Activated naive CD8-positive, alpha-beta T cell treated with anti-CD3 and anti-CD28 coated beads for 36 hours (primary cell): Measurements from ENCODE around the gene GRIFIN. TPM values are rescaled to one million over a fixed set of nuclear protein-coding genes. Genes with fewer than 3 reads are reported as not detected.

Experiments
- DNase-seq: peaks from one replicate; pipeline ENCODE4 v3.0.0; 2021
- H3K27ac Mint-ChIP-seq: one replicate; pipeline ENCODE4 v1.8.0; 2022; ENCODE audit warnings: mild to moderate bottlenecking, moderate library complexity, mixed read lengths
- H3K27me3 Mint-ChIP-seq: one replicate; pipeline ENCODE4 v1.8.0; 2022; ENCODE audit warnings: mild to moderate bottlenecking, mixed read lengths
- H3K36me3 Mint-ChIP-seq: one replicate; pipeline ENCODE4 v1.8.0; 2021; ENCODE audit warnings: mild to moderate bottlenecking, mixed read lengths
- H3K4me1 Mint-ChIP-seq: one replicate; pipeline ENCODE4 v1.8.0; 2021; ENCODE audit warnings: mixed read lengths
- H3K4me3 Mint-ChIP-seq: one replicate; pipeline ENCODE4 v1.8.0; 2022; ENCODE audit warnings: mild to moderate bottlenecking, moderate library complexity, mixed read lengths
- H3K9me3 Mint-ChIP-seq: one replicate; pipeline ENCODE4 v1.8.0; 2022; ENCODE audit warnings: mixed read lengths
- total RNA-seq, 2 experiments: library from RNA; stranded (reverse); gene quantifications; one replicate each; pipeline ENCODE4 v1.2.3, GENCODE V29; 2021

The GRIFIN gene
- total RNA-seq, 2 experiments from 2014 or later = not detected

DNA sequence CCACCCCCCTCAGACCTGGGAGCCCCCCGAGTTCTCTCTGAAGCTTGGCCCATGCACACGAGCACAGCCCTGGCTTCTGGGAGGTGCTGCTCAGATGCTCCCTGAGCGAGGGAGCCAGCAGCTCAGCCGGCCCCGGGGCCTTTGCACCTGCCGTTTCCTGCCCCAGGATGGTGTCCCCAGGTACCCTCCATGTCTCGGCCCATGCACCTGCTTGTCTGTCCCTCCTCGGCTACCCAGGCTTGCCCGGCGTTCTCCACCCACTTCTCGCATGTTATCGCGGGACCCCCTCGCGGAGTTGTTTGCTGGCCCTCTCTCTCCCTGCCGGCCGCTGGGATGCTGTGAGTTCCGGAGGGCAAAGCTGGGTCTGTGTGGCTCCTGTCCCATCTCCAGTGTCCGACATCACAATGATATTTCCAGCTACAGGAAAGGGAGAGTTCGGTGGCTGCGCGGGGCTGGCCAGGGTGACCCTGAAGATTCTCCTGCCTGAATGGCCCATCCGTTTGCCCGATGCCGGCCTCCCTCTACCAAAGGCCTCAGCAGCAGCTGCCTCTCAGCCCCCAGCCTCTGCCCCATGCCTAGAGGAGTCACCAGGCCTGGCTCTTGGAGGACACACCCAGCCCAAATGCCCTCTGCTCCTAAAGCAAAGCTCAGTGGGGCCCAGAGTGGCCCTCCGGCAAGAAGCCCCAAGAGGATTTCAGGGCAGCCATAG, 31.2 kb upstream of the GRIFIN start:
- peaks cover 41% of the 10 kb centered on the region for H3K4me1 Mint-ChIP-seq
- no peak overlapping the region for H3K4me3 Mint-ChIP-seq
- DNase-seq = no peak
- H3K27ac Mint-ChIP-seq = peak overlapping the region; percentile 15
- no peaks in the 10 kb centered on the region for H3K27me3 Mint-ChIP-seq
- no peaks in the 10 kb centered on the region for H3K36me3 Mint-ChIP-seq
- H3K9me3 Mint-ChIP-seq = no peaks in the 10 kb centered on the region

DNA sequence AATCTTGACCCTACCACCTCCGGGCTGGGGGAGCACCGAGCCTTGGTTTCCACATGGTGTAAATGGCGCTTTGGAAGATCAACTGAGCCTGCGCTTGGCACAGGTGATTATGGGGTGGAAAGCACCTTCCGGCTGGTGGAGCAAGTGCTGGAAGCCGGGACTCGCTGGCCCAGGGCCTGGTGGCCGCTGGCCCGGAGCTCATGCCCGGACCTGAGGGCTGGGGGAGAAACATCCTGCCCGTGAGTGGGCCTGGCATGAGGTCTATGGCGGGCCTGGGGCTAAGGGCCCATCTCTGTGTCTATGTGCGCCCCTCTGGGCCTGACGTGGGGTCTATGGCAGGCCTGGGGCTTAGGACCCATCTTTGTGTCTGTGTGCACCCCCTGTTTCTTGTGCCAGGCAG, 29.2 kb upstream of the GRIFIN start:
- Mint-ChIP-seq H3K27ac (no peak overlapping the region), H3K27me3 (no peaks in the 10 kb centered on the region), H3K36me3 (no peaks in the 10 kb centered on the region), H3K4me3 (no peak overlapping the region), H3K4me1 (peaks cover 26% of the 10 kb centered on the region), H3K9me3 (no peaks in the 10 kb centered on the region)
- no peak for DNase-seq

DNA sequence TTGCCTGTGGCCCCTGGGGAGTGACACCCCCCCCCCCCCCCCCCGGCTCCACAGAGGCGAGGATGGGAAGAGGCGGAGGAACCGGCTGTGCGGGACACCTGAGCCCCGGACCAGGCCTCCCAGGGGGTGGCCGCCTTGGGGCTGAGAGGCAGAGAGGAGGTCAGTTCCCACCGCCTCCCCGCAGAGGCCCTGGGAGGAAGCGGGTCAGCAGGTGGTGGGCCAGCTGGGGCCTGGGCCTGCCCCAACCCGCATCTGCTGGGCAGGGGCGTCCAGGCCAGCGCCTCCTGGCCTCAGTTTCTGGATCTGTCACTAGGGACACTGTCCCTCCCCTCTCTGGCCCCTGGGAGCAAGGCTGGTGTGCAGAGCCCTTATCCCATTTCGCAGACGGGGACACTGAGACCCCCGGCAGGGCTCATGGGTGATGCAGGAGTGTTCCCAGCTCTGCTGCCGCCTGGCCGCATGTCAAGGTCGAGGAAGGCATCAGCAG, 28.7 kb upstream of the GRIFIN start:
- no peaks in the 10 kb centered on the region for H3K9me3 Mint-ChIP-seq
- H3K4me3 Mint-ChIP-seq = no peak overlapping the region
- H3K27ac Mint-ChIP-seq = no peak overlapping the region
- no peak for DNase-seq
- no peaks in the 10 kb centered on the region for H3K27me3 Mint-ChIP-seq
- peaks cover 22% of the 10 kb centered on the region for H3K4me1 Mint-ChIP-seq
- H3K36me3 Mint-ChIP-seq = no peaks in the 10 kb centered on the region

DNA sequence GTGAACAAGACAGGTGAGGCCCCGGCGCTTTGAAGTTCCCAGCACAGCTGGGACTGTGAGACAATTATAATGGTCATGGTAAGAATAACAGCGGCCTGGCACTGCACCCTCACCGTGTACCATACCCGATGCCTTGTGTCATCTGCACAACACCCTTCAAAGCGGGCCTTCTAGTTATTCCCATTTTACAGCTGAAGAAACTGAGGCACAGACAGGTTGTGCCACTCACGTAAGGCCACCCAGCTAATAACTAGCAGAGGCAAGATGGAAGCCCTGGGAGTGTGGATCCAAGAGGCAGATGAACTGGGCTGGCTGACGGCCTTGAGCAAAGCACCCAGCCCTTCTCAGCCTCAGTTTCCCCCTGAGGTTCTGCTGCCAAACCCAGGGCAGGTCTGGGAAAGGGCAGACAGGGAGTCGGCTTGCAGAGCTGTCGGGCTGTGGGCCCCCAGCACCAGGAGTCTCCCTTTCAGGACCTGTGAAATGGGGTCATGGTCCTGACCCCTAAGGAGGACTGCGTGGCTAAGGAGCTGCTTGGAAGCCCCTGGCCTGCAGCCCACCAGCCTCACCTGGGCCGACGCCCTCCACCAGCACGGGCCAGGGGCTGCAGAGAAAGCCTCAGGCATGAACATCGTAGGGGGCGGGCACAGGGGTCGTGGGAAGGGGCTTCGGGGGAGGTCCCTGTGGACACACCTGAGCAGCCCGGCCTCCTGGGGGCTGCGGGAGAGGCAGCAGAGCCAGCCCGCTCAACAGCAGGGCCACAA, 28.1 kb upstream of the GRIFIN start:
- Mint-ChIP-seq H3K4me1 (peaks cover 18% of the 10 kb centered on the region), H3K4me3 (no peak overlapping the region), H3K36me3 (no peaks in the 10 kb centered on the region), H3K9me3 (no peaks in the 10 kb centered on the region), H3K27me3 (no peaks in the 10 kb centered on the region), H3K27ac (no peak overlapping the region)
- no peak for DNase-seq

DNA sequence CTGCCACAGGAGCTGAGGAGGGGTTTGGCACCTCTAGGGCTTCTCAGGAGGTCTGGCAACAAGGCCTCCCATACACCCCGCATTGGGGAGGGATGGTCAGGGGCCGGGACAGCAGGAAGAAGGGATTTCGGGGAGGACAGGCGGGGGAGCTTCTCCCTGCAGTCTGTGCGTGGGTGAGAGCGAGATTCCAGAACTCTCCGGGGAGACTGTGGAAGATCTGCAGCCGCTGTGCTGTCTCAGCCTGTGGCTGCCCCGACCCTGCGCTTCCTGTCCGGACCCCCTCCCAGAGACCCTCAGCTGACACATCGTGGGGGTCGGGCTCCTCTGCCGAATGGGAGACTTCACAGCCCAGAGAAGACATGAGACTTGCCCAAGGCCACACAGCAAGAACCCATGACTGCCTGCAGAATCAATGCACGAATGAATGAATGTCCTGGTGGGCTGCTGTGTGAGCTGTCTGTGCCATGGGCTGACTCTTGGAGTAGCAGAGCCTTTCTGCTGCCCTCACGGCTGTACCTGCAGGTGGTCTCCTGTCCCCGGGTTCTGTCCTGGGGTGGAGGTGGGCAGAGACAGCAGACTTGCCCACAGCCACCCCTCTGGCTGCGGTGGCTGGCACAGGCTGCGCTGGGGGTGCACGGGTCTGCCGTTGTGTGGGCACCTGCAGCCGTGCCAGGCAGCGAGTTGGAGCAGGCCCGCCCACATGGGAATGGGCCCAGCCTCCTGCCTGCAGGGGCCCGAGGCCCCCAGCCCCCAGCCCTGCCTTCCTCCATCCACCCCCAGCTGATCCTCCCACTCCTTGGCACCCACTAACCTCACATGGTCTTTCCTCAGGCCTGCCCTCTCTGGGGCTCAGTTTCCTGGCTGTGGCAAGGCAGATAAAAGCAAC, 27.1 kb upstream of the GRIFIN start:
- Mint-ChIP-seq H3K27ac (no peak overlapping the region), H3K36me3 (no peaks in the 10 kb centered on the region), H3K4me3 (no peak overlapping the region), H3K4me1 (peaks cover 8% of the 10 kb centered on the region), H3K9me3 (no peaks in the 10 kb centered on the region), H3K27me3 (no peaks in the 10 kb centered on the region)
- DNase-seq = no peak

DNA sequence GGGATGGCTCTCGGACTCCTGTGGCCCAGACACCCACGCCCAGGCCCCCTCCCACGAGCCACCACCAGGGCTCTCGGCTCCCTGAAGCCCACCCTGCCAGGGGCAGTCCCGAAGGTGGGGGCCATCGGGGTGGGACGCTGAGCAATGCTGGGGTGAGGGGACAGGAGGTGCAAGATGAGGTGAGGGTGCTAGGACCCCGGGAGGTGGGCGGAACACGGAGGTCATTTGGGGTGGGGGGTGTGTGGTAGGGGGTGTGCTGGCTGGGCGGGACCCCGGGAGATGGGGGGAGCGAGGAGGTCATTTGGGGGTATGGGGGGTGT, 26.4 kb upstream of the GRIFIN start:
- peaks cover 3% of the 10 kb centered on the region for H3K4me1 Mint-ChIP-seq
- H3K27ac Mint-ChIP-seq = no peak overlapping the region
- H3K27me3 Mint-ChIP-seq = no peaks in the 10 kb centered on the region
- DNase-seq = no peak
- no peaks in the 10 kb centered on the region for H3K36me3 Mint-ChIP-seq
- no peaks in the 10 kb centered on the region for H3K9me3 Mint-ChIP-seq
- no peak overlapping the region for H3K4me3 Mint-ChIP-seq

DNA sequence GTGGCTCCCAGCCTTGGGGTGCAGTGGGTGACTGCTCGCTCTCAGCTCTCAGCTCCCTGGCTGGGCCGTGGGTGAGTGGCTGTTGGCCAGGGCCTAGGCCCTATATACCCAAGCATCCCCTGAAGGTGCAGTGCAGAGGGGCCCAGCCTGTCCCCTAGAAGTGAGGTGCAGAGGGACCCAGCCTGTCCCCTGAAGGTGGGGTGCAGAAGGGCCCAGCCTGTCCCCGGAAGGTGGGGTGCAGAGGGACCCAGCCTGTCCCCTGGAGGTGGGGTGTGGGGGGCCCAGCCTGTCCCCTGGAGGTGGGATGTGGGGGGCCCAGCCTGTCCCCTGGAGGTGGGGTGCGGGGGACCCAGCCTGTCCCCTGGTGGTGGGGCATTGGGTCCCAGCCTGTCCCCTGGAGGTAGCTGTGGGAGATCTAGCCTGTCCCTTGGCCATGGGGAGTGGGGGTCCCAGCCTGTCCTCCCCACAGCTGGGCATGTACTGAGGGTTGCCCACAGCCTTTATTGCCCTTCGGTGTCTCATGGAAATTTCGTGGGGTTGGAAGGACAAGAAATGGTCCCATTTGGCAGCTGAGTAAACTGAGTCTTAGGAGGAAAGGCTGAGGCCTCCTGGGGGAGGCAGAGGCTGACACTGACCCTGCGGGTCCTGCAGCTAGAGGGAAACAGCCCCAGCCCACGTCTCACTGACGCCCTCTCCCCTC, 25.9 kb upstream of the GRIFIN start:
- Mint-ChIP-seq H3K9me3 (no peaks in the 10 kb centered on the region), H3K27ac (no peak overlapping the region), H3K36me3 (no peaks in the 10 kb centered on the region), H3K4me1 (peaks cover 3% of the 10 kb centered on the region), H3K27me3 (no peaks in the 10 kb centered on the region), H3K4me3 (no peak overlapping the region)
- no peak for DNase-seq

DNA sequence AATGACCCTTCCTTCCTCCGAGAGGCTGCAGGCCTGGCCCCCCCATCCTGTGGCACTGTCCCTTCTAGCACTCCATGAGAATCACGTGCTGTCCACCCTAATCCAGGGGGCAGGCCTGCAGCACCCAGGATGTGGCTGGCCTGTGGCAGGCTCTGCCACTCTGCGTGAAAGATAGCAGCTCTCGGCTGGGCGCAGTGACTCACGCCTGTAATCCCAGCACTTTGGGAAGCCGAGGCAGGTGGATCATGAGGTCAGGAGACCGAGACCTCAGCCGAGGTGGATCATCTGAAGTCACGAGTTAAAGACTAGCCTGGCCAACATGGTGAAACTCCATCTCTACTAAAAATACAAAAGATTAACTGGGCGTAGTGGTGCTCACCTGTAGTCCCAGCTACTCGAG, 24.5 kb upstream of the GRIFIN start:
- no peaks in the 10 kb centered on the region for H3K36me3 Mint-ChIP-seq
- H3K4me3 Mint-ChIP-seq = no peak overlapping the region
- peaks cover 3% of the 10 kb centered on the region for H3K4me1 Mint-ChIP-seq
- no peak overlapping the region for H3K27ac Mint-ChIP-seq
- no peaks in the 10 kb centered on the region for H3K9me3 Mint-ChIP-seq
- H3K27me3 Mint-ChIP-seq = no peaks in the 10 kb centered on the region
- DNase-seq = no peak

DNA sequence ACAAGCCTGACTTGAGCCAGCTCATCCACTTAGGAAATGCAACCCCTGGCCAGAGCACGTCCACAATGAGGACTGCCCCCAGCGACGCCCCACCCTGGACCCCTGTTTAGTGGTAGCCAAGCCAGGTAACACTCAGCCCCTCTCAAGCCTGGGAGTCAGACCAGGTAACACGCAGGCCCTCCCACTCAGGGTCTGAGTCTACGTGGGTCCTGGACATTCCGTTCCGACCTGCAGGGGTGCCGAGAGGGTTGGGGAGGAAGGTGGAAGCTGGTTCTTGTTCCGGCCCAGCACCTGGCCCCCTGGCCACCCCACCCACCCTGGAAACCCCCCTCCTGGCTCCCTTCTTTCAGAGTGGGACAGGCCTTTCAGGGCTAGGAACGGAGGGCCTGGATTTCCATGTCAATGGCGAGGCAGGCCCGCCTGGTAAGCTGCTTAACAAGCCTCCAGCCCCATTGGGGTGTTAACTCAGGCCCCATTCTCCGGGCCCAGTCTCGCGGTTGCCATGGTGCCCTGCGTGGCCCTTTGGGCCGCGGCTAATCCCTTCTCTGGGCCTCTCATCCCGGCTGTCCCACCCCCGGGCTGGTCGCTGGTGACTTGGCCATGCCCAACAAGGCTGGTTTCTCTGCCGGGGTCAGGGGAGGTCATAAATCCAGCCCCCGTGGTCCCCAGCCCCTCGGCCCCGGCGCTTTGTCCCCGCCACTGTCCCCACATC, 23.7 kb upstream of the GRIFIN start:
- H3K36me3 Mint-ChIP-seq = no peaks in the 10 kb centered on the region
- no peaks in the 10 kb centered on the region for H3K27me3 Mint-ChIP-seq
- H3K4me3 Mint-ChIP-seq = no peak overlapping the region
- H3K27ac Mint-ChIP-seq = no peak overlapping the region
- peaks cover 3% of the 10 kb centered on the region for H3K4me1 Mint-ChIP-seq
- no peaks in the 10 kb centered on the region for H3K9me3 Mint-ChIP-seq
- DNase-seq = no peak

DNA sequence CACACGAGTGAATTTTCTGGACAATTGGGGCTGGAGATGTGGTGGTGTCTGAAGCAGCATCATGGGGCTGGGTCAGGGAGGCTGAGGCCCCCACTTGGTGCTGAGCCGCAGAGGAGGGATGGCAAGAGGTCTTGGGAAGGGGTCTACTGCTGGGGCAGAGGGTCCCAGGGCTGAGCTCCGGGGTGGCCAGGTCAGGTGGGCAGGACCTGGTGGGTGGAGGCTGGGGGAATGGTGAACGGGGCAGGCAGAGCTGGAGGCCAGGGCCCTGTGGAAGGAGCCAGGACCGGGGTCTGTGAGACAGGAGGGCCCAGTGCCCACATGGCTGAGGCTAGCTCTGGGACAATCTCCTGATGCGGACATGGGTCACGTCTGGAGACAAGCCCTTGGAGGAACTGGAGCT, 23.0 kb upstream of the GRIFIN start:
- DNase-seq = no peak
- Mint-ChIP-seq H3K27me3 (no peaks in the 10 kb centered on the region), H3K4me3 (no peak overlapping the region), H3K4me1 (peaks cover 3% of the 10 kb centered on the region), H3K36me3 (no peaks in the 10 kb centered on the region), H3K9me3 (no peaks in the 10 kb centered on the region), H3K27ac (no peak overlapping the region)

DNA sequence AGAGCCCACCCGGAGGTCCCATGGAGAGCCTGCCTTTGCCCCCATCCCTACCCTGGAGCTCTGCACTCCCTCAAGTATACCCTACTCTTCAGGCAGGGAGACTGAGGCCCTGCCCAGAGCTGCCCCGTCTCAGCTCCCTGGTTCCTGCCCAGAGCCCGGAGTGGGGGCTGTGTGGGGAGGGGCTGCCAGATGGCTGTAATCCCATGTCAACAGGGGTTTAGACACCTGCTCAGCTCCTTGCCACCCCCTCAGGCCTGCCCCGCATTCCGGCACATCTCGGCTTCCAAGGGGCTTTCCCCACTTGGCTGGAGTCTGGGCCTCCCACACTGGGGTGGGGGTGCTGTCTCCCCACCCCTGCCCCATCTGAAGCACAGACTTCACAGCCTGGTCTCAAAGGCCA, 22.5 kb upstream of the GRIFIN start:
- Mint-ChIP-seq H3K4me3 (no peak overlapping the region), H3K4me1 (peaks cover 1% of the 10 kb centered on the region), H3K27ac (no peak overlapping the region), H3K36me3 (no peaks in the 10 kb centered on the region), H3K9me3 (no peaks in the 10 kb centered on the region), H3K27me3 (no peaks in the 10 kb centered on the region)
- DNase-seq = no peak

DNA sequence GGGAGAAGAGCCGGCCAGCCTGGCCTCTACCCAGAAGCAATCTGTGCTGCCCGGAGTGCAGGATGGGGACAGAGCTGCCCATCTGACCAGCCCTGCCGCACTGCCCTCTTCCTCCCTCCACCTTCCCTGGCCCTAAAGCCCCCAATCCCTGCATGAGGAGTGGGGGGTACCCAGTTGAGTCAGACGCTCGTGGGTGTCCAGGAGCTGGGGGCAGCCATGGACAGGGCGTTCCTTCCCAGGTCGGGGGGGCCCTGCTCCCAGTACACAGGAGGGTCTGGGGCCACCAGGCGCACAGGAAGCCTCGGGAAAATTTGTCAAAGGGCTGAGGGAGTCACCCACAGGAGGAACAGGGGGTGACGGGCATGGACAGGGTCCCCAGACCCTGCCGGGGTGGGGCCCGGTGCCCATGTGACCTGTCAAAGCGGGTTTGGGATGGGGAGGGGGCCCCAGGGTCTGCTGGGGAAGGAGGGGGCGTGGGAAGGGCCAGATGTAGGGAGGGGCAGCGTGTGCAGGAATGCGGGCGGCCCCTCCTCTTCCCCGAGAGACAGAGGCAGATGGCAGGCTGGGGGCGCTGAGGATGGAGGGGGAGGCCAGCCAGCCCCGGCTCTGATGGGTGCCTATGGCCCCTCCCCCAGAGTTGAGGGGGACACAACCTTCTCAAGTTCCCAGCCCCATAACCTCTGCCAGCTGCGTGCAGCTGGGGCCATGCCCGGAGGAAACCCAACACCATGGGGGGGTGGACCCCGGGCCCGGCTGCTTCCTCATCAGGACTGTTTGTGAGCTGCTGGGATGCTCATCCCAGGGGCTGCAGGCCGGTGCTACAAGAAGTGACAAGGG, 21.5 kb upstream of the GRIFIN start:
- H3K9me3 Mint-ChIP-seq = no peaks in the 10 kb centered on the region
- H3K27me3 Mint-ChIP-seq = no peaks in the 10 kb centered on the region
- H3K4me1 Mint-ChIP-seq = no peaks in the 10 kb centered on the region
- no peak overlapping the region for H3K4me3 Mint-ChIP-seq
- DNase-seq = no peak
- H3K27ac Mint-ChIP-seq = no peak overlapping the region
- H3K36me3 Mint-ChIP-seq = no peaks in the 10 kb centered on the region

DNA sequence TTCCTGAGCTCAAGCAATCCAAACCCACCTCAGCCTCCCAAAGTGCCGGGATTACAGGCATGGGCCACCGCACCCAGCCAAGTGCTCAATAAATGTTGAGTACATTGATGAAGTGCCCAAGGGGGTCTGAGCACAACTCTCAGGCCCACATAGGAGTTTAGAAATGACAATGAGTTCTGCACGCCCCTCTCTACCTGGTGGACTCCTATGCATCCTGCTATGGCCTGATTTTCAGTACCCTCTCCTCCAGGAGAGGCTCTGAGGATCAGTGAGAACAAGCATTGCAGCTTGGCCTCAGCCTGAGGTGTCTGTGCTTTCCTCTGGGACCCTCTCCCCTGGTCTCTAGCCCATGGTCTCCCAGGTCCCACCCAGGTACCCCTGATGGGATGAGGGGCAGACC, 20.9 kb upstream of the GRIFIN start:
- no peak overlapping the region for H3K27ac Mint-ChIP-seq

DNA sequence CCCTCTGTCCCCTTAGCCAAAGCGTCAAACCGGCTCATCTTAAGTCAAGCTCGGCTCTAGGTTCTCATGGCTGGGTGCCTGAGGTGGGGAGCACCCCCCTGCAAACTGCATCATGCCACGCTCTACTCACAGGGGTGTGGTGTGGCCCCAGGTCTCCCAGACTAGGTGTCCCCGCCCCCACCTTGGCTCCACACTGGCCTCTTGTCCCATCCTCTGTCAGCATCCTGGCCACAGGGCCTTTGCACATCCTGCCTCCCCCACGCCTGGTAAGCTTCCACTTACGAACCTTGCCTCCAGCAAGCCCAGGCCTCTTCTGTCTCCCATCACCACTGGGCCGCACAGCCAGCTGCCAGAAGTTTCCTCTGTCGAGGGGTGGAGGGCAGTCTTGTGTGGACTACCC, 20.2 kb upstream of the GRIFIN start:
- H3K9me3 Mint-ChIP-seq = peaks cover 2% of the 10 kb centered on the region
- no peaks in the 10 kb centered on the region for H3K36me3 Mint-ChIP-seq
- no peaks in the 10 kb centered on the region for H3K4me1 Mint-ChIP-seq
- no peak for DNase-seq
- no peak overlapping the region for H3K27ac Mint-ChIP-seq
- H3K4me3 Mint-ChIP-seq = no peak overlapping the region
- no peaks in the 10 kb centered on the region for H3K27me3 Mint-ChIP-seq

More for the DNA sequence above, 20.9 kb upstream of the GRIFIN start:
- Mint-ChIP-seq H3K36me3 (no peaks in the 10 kb centered on the region), H3K4me1 (no peaks in the 10 kb centered on the region), H3K4me3 (no peak overlapping the region), H3K9me3 (peaks cover under 1% of the 10 kb centered on the region), H3K27me3 (no peaks in the 10 kb centered on the region)
- no peak for DNase-seq
